T-helper 1 cell (primary cell): ENCODE results near the gene PBXIP1.
A peak's percentile ranks its signal among the peaks of the same experiment; 100 is the strongest.
"Not testable (repeated sequence)": the region's sequence is repeated elsewhere in the genome, so short reads cannot be mapped to it uniquely, and the experiment has no call there.

Experiments
- DNase-seq, 5 donors: peaks; one replicate each; pipeline ENCODE4 v3.0.0-alpha.2; 2012 to 2020

PBXIP1 gene

DNA sequence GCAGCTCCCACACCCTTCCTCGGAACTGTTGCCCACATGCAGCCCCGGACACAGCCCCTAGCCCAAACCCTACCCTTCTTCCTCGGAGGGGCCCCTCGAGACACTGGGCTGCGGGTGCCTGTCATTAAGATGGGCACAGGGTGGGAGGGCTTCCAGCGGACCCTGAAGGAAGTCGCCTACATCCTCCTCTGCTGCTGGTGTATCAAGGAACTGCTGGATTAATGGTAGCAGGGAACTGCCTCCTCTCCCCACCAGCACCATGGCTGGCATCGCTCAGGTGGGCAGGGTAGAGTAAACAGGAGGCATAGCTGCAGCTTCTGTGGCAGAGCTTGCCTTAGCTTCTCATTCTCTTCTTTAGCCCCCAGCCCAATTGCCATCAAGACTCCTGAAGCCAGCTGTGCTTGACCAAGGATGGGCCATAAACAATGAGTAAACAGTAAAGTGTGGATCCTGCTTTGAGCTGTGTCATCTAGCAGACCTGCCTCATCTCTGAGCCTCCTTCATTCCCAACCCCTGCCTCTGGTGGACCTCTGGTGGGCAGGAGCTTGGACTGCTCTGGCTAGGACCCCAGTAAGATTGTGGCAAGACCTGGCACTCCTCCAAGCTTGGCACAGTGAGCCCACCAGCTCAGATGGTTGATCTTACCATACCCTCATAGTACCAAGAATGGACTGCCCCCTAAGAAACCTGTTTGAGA, 37.8 kb upstream of the PBXIP1 start, which contains the start of gene LENEP:
Gene LENEP (plus strand): TSS at position 15 of the 697 bp plus-strand sequence. CDS start 22 bp downstream, at position 37.
- DNase-seq, result no peak

GRCh38 chr1:154992721-154993571, 37.0 kb upstream of the PBXIP1 start:
- DNase-seq, result no peak

- DNase-seq, result no peak
Measured at GRCh38 chr1:154990276-154990675, 34.4 kb upstream of the PBXIP1 start.

- no peak for DNase-seq
Measured at GRCh38 chr1:154989195-154989860, 33.4 kb upstream of the PBXIP1 start.

- no peak for DNase-seq
Measured at GRCh38 chr1:154988058-154988954, 32.4 kb upstream of the PBXIP1 start.

DNA sequence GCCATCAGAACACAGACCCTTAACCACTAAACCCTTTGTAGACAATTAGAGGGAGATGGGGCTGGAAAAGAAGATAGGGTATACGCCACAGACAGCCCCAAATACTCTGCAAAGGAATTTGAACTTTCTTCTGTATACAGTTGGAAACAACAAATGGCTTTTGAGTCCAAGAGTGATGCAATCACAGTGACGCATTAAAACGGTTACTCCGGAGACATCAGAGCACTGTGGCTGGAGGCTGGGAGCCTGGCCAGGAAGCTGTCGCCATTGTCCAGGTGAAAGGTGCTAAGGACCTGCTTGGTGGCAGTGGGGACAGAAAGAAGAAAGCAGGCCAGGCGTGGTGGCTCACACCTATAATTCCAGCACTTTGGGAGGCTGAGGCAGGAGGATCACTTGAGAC, 31.4 kb upstream of the PBXIP1 start:
- DNase-seq, result no peak

DNA sequence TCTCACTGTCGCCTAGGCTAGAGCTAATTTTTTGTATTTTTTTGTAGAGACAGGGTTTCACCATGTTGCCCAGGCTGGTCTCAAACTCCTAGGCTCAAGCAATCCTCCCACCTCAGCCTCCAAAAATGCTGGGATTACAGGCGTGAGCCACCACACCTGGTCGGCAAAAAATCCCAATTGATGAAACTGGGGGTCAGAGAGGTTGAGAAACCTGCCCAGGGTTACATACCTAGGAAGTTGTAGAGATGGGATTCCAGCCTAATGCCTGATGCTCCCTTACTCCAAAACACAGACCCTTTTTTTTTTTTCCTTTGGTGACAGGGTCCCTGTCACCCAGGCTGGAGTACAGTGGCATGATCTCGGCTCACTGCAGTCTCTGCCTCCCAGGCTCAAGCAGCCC, 30.8 kb upstream of the PBXIP1 start:
- not testable (repeated sequence) for DNase-seq

GRCh38 chr1:154983776-154984466, 28.0 kb upstream of the PBXIP1 start:
- no peak for DNase-seq

DNA sequence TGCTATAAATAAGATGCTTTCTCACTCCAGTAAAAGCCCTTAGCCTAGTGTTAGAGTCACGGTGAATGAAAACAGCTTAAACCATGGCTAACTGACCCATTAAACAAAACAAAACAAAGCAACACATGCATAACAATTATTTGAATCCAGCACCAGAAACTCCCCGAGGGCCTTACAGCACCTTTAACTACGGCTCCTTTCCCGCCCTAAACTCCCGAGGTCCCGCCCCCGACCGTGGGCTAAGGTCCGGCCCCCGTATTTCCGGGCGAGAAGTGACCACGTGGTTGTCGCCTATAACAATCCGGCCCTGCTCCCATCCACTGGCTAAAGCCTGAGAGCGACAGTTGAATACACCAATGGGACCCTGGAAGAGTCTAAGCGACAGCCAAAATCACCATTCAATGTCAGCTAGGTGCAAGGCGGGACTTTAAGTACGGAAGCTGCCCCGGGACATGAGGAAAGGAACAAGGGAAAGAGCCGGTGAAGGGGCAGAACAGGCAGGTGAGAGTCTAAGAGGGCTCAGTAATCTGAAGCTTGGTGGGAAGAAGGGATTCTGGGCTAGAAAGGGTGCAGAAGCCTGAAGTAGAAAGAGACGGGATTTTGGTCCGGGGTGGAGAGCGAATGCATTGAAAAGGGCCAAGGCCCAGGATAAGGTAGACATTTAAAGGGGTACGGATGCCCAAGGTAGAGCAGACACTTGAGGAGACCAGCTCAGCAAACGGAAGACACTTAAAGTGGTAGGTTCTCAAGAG, 27.2 kb upstream of the PBXIP1 start, which contains the start of gene FLAD1:
Gene FLAD1 (plus strand): TSS at position 448 of the 752 bp plus-strand sequence. CDS start 351 bp downstream, outside the sequence.
- DNase-seq, result peak; percentile 87 to 99 (median 94)

GRCh38 chr1:154982341-154982740, 26.4 kb upstream of the PBXIP1 start:
- no peak for DNase-seq

GRCh38 chr1:154978360-154978759, 22.5 kb upstream of the PBXIP1 start:
- DNase-seq, result no peak

DNA sequence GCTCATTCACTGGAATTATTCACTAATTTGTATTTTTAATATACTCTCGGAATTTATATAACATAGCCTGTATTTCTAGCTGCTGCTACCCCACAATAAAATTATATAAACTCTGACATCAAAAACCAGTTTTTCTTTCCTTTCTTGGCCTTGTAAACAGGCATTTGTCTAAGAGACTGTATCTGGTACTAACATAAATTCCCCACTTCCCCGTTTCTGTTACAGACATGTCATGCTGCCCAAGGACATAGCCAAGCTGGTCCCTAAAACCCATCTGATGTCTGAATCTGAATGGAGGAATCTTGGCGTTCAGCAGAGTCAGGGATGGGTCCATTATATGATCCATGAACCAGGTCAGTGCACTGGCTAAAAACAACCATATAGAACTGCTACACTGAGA, 21.9 kb upstream of the PBXIP1 start:
- not testable (repeated sequence) for DNase-seq

- DNase-seq, result peak in 4 of 5 donors; percentile 27 to 58 (median 34)
Measured at GRCh38 chr1:154975409-154976059, 19.6 kb upstream of the PBXIP1 start.

DNA sequence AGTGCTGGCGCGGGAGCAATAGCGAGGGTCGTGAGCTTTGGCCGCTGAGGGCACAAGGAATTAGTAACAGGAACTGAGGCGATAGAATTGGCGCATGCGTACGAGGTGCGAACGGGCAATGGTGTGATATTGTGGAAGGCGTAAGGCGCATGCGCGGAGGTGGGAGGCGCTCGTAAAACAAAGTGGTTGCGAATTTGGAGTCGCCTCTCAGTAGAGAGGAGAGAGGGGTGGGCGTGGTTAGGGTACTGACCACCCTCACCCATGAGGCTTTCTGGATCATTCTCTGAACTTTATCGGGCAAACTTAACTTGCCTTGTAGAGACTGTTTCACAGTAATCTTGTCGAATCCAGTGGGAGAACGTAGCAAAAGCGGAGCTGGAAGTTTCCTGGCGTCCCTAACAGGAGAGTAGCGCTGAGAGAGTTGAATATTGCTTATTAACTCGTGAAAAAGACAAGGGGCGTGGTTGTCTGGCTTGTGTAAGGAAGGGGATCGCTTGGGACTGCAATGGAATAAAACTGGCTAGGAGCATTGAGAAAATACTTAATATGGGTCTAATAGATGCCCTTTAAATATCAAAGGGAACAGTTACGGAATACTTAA, 19.0 kb upstream of the PBXIP1 start:
- DNase-seq, result peak; percentile 89 to 96 (median 91)

DNA sequence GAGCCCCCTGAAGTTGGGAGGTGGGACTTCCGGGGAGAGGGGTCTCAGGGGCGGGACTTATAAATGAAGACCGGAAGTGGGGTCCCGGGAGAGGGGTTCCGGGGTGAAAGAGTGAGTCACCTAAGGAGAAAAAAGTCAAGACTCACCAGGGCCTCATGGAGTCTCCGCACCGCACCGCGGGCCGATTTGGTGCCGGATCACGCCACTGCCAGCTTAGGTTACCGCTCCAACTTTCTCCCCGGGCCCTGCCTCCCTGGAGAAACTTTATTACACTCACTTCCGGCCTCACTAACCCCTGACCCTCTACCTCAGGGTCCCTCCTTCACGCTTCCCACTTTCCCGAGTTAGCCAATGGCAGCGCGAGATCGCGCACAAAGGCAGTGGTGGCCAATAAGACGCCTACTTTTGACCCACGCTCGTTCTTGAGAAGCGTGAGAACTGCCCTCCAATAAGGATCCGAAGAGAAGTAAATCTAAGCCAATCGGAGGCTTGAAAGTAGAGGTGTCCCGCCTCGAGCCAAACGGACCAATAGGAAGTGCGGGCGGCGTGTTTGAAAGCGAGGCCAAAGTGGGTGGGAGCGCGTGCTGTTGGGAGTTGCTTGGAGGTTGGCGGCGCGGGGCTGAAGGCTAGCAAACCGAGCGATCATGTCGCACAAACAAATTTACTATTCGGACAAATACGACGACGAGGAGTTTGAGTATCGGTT, 18.4 kb upstream of the PBXIP1 start, which contains the start of gene CKS1B:
Gene CKS1B (plus strand): TSS at position 580 of the 706 bp plus-strand sequence. CDS start 65 bp downstream, at position 645.
- DNase-seq, result peak; percentile 91 to 100 (median 95)

DNA sequence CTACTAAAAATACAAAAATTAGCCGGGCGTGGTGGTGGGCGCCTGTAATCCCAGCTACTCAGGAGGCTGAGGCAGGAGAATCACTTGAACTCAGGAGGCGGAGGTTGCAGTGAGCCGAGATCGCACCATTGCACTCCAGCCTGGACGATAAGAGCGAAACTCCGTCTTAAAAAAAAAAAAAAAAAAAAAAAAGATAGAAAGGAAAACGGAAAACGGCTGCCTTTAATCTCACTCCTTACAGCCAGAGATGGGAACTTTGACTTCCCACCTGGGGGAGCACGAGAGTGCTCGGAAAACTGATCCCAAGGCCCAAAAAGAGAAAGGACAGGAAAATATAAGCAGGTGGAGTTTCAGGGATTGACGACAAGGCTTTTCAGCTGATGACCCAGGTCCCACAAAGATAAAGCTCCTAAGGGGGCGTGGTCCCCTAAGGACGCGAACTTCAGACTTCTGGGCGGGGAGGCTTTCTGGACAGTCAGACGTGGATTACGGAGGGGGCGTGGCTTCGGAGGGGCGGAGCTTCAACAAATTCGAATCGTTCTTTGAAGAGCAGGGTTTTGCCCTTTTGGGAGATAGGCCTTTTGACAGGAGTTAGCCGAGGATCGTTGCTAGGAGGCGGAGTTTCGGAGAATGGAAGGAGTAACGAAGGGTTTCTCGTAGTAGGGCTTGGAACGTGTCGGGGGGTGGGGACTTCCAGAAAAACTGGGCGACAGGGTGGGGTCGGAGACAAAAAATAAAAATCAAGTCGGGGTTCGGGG, 17.6 kb upstream of the PBXIP1 start:
- peak; percentile 81 to 94 (median 91) for DNase-seq

DNA sequence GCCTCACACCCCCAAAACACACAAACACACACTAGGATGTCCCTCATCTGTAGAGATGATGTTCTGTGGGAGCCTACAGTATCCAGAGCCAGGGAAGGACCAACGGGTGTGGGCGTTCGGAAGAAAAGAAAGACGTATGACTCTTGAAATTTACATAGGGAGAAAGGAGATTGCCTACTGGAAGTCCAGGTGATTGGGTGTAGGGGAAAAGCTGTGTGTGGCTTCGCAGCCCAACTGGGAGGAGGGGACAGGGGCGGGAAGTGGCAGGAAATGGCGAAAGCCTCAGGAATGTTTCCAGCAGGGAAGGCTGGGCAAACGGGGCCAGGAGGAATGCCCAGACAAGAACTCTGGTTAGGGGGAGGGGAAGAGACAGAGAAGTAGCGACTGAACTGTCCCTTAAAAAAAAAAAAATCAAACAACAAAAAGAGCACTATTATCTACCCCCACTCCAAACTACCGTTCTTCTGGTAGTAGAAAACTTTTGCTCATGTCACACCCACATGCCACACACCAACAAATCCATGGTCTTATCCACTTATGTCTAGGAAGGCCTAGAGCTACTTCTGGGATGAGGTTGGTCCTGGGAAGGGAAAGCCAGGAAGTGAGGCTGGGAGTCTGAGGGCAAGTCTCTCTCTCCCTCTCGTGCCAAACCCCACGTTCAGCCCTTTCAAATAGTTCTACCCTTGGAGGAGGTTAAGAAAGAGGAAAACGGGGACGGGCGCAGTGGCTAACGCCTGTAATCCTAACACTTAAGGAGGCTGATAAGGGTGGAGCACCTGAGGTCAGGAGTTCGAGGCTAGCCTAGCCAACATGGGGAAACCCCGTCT, 16.8 kb upstream of the PBXIP1 start:
- DNase-seq, result no peak
